CD14-positive monocyte (primary cell): ENCODE results near the gene RAB11FIP5. TPM values are rescaled to one million over a fixed set of nuclear protein-coding genes. Genes with fewer than 3 reads are reported as not detected.

Source experiments
- DNase-seq, 3 donors: peaks; one replicate each; pipeline ENCODE4 v3.0.0-alpha.2; 2011 to 2022
- H2AFZ ChIP-seq: 2 replicates; pipeline ENCODE4 v1.6.0; 2012; ENCODE audit warnings: mild to moderate bottlenecking, low read depth, low read length, inconsistent platforms; ENCODE audit not compliant: insufficient read depth, poor library complexity, severe bottlenecking
- H3K27ac ChIP-seq, 2 donors: 1 replicate in 1 of 2; 2 replicates in 1 of 2; pipeline ENCODE4 v1.5.1; 2012 to 2013; ENCODE audit warnings: low read length in 2 of 2, control low read depth in 1 of 2, inconsistent platforms in 1 of 2, low read depth in 1 of 2, mild to moderate bottlenecking in 1 of 2
- H3K27me3 ChIP-seq, 2 donors: one replicate each; pipeline versions ENCODE4 v1.6.0 to v1.6.1; 2011 to 2013; ENCODE audit warnings: low read length in 2 of 2; ENCODE audit not compliant: control insufficient read depth in 2 of 2, insufficient read depth in 2 of 2
- H3K36me3 ChIP-seq, 2 donors: replicated peaks in 1 of 2; 1 replicate in 1 of 2; 2 replicates in 1 of 2; pipeline versions ENCODE4 v1.5.1 to v1.6.1; 2012 to 2013; ENCODE audit warnings: low read length in 2 of 2, control low read depth in 1 of 2, inconsistent platforms in 1 of 2, mild to moderate bottlenecking in 1 of 2; ENCODE audit not compliant: insufficient read depth in 2 of 2, control insufficient read depth in 1 of 2
- H3K4me1 ChIP-seq, 2 donors: 1 replicate in 1 of 2; 2 replicates in 1 of 2; pipeline versions ENCODE4 v1.5.1 to v1.6.1; 2012 to 2013; ENCODE audit warnings: low read length in 2 of 2, control low read depth in 1 of 2, inconsistent platforms in 1 of 2, mild to moderate bottlenecking in 1 of 2, moderate library complexity in 1 of 2; ENCODE audit not compliant: insufficient read depth in 2 of 2, control insufficient read depth in 1 of 2
- H3K4me2 ChIP-seq: replicated peaks from 2 replicates; pipeline ENCODE3; 2012; ENCODE audit warnings: low read length, moderate library complexity, mild to moderate bottlenecking; ENCODE audit not compliant: poor library complexity, severe bottlenecking; ENCODE audit errors: extremely low read depth
- H3K4me3 ChIP-seq, 3 experiments: fragments of 200-600 bp in 1 of 3; sonication (generic) in 1 of 3; replicated peaks in 1 of 3; 1 replicate in 2 of 3; 2 replicates in 1 of 3; pipeline ENCODE4 v1.5.1; 2011 to 2013; ENCODE audit warnings: low read length in 3 of 3, mild to moderate bottlenecking in 3 of 3, control low read depth in 2 of 3, low read depth in 2 of 3, inconsistent platforms in 1 of 3, moderate library complexity in 1 of 3
- H3K79me2 ChIP-seq: 2 replicates; pipeline ENCODE4 v1.6.0; 2012; ENCODE audit warnings: mild to moderate bottlenecking, control low read depth, inconsistent platforms, low read length, moderate library complexity; ENCODE audit not compliant: insufficient read depth
- H3K9ac ChIP-seq: 2 replicates; pipeline ENCODE4 v1.6.0; 2017; ENCODE audit warnings: low read length, mild to moderate bottlenecking; ENCODE audit not compliant: insufficient read depth, poor library complexity, severe bottlenecking
- H3K9me3 ChIP-seq, 2 donors: replicated peaks in 1 of 2; 1 replicate in 1 of 2; 2 replicates in 1 of 2; pipeline versions ENCODE4 v1.5.1 to v1.6.1; 2012 to 2013; ENCODE audit warnings: low read length in 2 of 2, control low read depth in 1 of 2; ENCODE audit not compliant: control insufficient read depth in 1 of 2, insufficient read depth in 1 of 2
- H4K20me1 ChIP-seq: 2 replicates; pipeline ENCODE4 v1.6.0; 2012; ENCODE audit warnings: mild to moderate bottlenecking, low read length, control low read depth, moderate library complexity; ENCODE audit not compliant: insufficient read depth
- H3K27ac Mint-ChIP-seq, 7 donors: one replicate each; pipeline ENCODE4 v1.8.0; 2020; ENCODE audit warnings: mild to moderate bottlenecking in 7 of 7, mixed read lengths in 7 of 7, moderate library complexity in 6 of 7, inconsistent platforms in 2 of 7
- H3K27me3 Mint-ChIP-seq, 3 donors: one replicate each; pipeline ENCODE4 v1.8.0; 2021 to 2022; ENCODE audit warnings: low read depth in 3 of 3, mild to moderate bottlenecking in 3 of 3, mixed read lengths in 3 of 3, moderate library complexity in 3 of 3, inconsistent platforms in 1 of 3
- H3K36me3 Mint-ChIP-seq, 2 donors: one replicate each; pipeline ENCODE4 v1.8.0; 2020; ENCODE audit warnings: mixed read lengths in 2 of 2, inconsistent platforms in 1 of 2, mild to moderate bottlenecking in 1 of 2
- H3K4me1 Mint-ChIP-seq: one replicate; pipeline ENCODE4 v1.8.0; 2020; ENCODE audit warnings: mild to moderate bottlenecking, mixed read lengths
- H3K4me3 Mint-ChIP-seq, 2 donors: one replicate each; pipeline ENCODE4 v1.8.0; 2020; ENCODE audit warnings: mild to moderate bottlenecking in 2 of 2, mixed read lengths in 2 of 2, moderate library complexity in 1 of 2
- H3K9me3 Mint-ChIP-seq, 7 donors: one replicate each; pipeline ENCODE4 v1.8.0; 2020 to 2022; ENCODE audit warnings: mixed read lengths in 7 of 7, mild to moderate bottlenecking in 6 of 7, moderate library complexity in 6 of 7, inconsistent platforms in 2 of 7
- WGBS: methylation state at CpG from one replicate; pipeline ENCODE4 v1.1.5; 2013; ENCODE audit warnings: missing lambda C conversion rate; ENCODE audit not compliant: insufficient coverage; 5-methylcytosine and 5-hydroxymethylcytosine counted together
- intact Hi-C, 2 donors: fragments of 100-400 bp; cut with micrococcal nuclease; formaldehyde crosslinking; loops; one replicate each; pipeline versions ENCODE4 v1.15.0 to v1.15.1; 2023
- polyA plus RNA-seq, 3 donors: library from polyadenylated mRNA; depleted of rRNA in 1 of 3; unstranded in 2 of 3; stranded (reverse) in 1 of 3; fragments of 300-500 nt in 2 of 3; fragments of >200 nt in 1 of 3; fragmentation: Illumina TruSeq in 2 of 3; gene quantifications; 1 replicate in 2 of 3; 2 replicates in 1 of 3; pipeline ENCODE4 v1.2.3, GENCODE V29; 2012 to 2021
- TF ChIP-seq, protein P1 (sequence below): fragments of 200-600 bp; IDR thresholded peaks from one replicate; pipeline ENCODE4 v1.8.0; 2022; ENCODE audit warnings: antibody characterized with exemption, mild to moderate bottlenecking

RAB11FIP5 gene
- polyA plus RNA-seq, 3 donors: 0.57 to 0.93 (median 0.61) TPM

DNA sequence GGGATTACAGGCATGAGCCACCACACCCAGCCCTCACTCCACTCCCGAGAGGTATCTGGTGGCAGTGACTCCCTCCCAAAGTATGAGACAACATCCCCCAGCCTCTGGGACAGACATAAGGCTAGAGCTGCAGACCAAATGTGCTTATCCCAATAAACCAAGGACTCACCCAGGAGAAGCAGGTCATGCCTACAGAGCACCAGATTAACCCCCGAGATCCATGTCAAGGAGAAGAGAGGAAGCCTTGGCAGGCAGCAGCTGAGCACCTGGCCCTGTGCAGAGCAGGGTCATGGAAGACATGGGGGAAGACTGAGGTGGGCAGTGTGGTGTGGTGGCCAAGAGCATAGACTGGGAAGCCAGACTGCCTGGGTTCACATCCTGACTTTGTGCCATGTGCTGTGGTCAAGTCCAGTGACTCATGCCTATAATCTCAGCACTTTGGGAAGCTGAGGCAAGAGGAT is 7.2 kb downstream of the RAB11FIP5 start:
- no peak overlapping the region for H2AFZ ChIP-seq
- H3K36me3 Mint-ChIP-seq: no peaks in the 10 kb centered on the region
- no peak overlapping the region for H3K4me3 Mint-ChIP-seq
- H3K27me3 ChIP-seq: peaks cover 6 to 17% of the 10 kb centered on the region in 2 donors
- H3K36me3 ChIP-seq: no peaks in the 10 kb centered on the region
- H3K4me1 Mint-ChIP-seq: peaks cover 16% of the 10 kb centered on the region
- TF ChIP-seq, protein P1, sequence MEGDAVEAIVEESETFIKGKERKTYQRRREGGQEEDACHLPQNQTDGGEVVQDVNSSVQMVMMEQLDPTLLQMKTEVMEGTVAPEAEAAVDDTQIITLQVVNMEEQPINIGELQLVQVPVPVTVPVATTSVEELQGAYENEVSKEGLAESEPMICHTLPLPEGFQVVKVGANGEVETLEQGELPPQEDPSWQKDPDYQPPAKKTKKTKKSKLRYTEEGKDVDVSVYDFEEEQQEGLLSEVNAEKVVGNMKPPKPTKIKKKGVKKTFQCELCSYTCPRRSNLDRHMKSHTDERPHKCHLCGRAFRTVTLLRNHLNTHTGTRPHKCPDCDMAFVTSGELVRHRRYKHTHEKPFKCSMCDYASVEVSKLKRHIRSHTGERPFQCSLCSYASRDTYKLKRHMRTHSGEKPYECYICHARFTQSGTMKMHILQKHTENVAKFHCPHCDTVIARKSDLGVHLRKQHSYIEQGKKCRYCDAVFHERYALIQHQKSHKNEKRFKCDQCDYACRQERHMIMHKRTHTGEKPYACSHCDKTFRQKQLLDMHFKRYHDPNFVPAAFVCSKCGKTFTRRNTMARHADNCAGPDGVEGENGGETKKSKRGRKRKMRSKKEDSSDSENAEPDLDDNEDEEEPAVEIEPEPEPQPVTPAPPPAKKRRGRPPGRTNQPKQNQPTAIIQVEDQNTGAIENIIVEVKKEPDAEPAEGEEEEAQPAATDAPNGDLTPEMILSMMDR: no peak
- DNase-seq: no peak
- H3K9me3 ChIP-seq: no peaks in the 10 kb centered on the region
- H3K27me3 Mint-ChIP-seq: peaks cover 16 to 31% (median 26%) of the 10 kb centered on the region in 3 donors
- no peak overlapping the region for H3K4me3 ChIP-seq
- peaks cover 0 to 7% of the 10 kb centered on the region in 2 donors for H3K4me1 ChIP-seq
- H3K4me2 ChIP-seq: no peak overlapping the region
- peaks cover 0 to 1% (median 0%) of the 10 kb centered on the region in 7 donors for H3K9me3 Mint-ChIP-seq
- no peaks in the 10 kb centered on the region for H4K20me1 ChIP-seq
- H3K27ac Mint-ChIP-seq: no peak overlapping the region
- no peak overlapping the region for H3K9ac ChIP-seq
- WGBS: 100% methylated on average over 1 of the region's 2 CpGs
- no peaks in the 10 kb centered on the region for H3K79me2 ChIP-seq
- no peak overlapping the region for H3K27ac ChIP-seq
- intact Hi-C loops: no loop called here

DNA sequence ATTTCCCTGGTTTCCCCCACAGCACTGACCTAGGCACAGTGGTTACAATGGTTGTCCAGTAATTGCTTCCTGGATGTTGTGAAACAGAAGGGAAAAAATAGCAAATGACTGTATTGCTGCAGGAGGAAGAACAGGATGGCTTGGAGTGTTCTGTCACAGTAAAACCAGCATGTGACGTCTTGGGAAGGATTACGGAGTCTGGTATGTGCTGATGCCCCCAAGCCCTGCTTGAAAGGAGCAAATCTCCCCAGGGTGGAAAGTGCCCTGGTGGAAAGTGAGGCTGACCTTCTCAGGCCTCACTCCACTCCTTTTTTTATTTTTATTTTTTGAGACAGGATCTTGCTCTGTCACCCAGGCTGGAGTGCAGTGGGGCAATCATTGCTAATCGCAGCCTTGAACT is 7.8 kb downstream of the RAB11FIP5 start:
- Mint-ChIP-seq H3K36me3 (no peaks in the 10 kb centered on the region), H3K9me3 (peaks cover 0 to 1% (median 0%) of the 10 kb centered on the region in 7 donors), H3K27me3 (peaks cover 10 to 25% (median 20%) of the 10 kb centered on the region in 3 donors), H3K4me1 (peaks cover 14% of the 10 kb centered on the region), H3K4me3 (no peak overlapping the region), H3K27ac (no peak overlapping the region)
- H4K20me1 ChIP-seq: no peaks in the 10 kb centered on the region
- no peak overlapping the region for H3K9ac ChIP-seq
- no peak overlapping the region for H3K4me3 ChIP-seq
- H3K36me3 ChIP-seq: no peaks in the 10 kb centered on the region
- H3K4me2 ChIP-seq: no peak overlapping the region
- H3K27me3 ChIP-seq: peaks cover under 1 to 11% of the 10 kb centered on the region in 2 donors
- no peaks in the 10 kb centered on the region for H3K9me3 ChIP-seq
- no peak overlapping the region for H2AFZ ChIP-seq
- WGBS: 60% methylated on average over 1 of the region's 3 CpGs
- H3K79me2 ChIP-seq: no peaks in the 10 kb centered on the region
- no peak for DNase-seq
- intact Hi-C loops: no loop called here
- TF ChIP-seq, protein P1: no peak
- H3K27ac ChIP-seq: no peak overlapping the region
- H3K4me1 ChIP-seq: peaks cover 0 to 7% of the 10 kb centered on the region in 2 donors
